Measurements from ENCODE around the gene ZNF785.
"Not testable (repeated sequence)": the region's sequence is repeated elsewhere in the genome, so short reads cannot be mapped to it uniquely, and the experiment has no call there.

ZNF785 gene

DNA sequence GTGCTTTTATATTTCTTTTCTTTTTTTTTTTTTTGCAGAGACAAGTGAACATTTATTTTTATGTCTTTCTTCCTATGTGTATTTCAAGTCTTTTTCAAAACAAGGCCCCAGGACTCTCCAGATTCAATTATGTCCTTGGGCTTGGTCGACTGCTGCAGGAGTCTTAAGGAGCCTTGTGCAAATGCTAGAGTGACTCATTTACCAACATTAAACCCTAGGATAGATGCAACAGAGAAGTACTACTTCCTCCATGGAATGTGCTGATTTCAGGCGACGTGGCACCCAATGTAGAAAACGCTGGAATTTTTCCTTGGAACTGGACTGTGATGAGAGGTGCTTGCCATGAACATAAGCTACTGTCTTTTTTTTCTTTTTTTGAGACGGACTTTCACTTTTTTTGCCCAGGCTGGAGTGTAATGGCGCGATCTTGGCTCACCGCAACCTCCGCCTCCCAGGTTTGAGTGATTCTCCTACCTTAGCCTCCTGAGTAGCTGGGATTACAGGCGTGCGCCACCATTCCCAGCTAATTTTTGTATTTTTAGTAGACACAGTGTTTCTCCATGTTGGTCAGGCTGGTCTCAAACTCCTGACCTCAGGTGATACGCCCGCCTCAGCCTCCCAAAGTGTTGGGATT lies 49.0 kb downstream of the ZNF785 start:
- not testable (repeated sequence) for DNase-seq

DNA sequence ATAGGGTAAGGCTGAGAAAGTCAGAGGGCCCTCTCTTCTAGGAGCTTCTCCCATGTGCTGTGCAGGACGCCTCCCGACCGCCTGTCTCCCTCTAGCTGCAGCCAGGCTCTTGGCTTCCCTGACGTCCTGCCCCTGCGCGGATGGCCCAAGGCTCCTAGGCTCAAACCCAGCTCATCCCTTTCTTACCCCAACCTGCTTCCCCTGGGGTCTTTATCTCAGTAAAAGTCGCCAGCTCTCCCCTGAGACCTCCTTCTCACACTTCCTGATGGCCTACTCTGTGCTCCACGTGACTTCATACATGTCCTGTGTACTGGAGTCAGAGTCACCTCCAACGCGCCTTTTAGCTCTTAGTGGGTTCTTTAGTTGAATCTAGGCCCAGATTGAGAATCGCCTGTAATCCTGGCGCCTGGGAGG lies 49.7 kb downstream of the ZNF785 start:
- DNase-seq: peak; percentile 83

DNA sequence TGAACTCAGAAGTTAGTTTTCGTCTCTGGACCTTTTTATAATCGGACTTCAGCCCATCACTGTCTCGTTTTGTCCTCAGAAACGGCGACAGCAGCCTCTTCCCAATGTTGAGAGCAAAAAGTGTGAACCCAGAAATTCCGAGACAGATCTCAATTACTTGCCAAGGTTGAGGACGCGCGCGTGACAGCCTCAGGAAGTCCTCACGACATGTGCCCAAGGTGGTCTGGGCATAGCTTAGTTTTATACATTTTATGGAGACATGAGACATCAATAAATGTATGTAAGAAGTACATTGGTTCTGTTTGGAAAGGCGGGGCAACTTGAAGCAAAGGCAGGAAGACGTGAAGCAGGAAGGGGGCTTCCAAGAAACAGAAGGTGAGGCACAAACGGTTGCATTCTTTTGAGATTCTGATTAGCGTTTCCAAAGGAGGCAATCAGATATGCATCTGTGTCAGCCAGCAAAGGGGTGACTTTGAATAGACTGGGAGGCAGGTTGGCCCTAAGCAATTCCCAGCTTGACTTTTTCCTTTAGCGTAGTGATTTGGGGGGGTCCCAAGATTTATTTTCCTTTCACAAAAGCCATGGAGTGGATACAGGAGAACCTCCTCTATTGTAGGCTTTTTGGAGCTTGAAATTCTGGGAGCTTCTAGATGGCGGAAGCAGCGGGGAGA lies 50.3 kb downstream of the ZNF785 start:
- peak; percentile 41 for DNase-seq

DNA sequence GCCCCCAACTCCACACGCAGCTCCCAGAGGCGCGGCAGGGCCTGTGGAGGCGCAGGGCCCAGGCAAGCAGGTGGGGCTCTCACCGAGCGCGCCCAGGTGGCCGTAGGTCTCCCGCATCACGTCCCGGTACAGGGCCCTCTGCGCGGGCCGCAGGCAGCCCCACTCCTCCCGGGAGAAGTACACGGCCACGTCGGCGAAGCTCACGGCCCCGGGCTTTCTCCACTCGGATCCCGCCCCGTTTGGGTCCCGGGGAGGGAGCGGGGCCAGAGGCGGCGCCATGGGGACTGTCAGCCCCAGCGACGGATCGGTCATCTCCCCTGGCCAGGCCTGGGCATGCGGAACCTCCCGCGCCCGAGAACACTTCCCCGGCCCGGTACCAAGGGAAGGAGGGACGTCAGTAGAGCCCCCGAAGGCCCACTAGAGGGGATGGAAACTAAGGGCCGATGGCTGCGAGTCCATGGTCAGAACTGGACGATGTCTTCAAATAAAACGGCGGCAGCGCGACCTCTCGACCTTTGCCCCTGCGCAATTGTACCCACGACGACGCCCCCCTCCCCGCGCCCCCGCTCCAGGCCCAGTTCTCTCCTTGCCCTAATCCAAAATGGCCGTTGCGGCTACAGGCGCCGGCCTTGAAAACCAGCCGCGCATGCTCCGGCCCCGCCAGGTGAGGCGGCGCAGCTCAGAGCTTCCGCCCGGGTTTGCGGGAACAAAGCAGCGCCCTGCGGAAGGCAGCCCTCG lies 51.0 kb downstream of the ZNF785 start, which contains the start of gene ZNF747:
ZNF747 (minus strand) TSS at position 491 of the 738 bp plus-strand sequence; CDS start at position 312, 179 bp downstream.
- DNase-seq: peak; percentile 89

DNA sequence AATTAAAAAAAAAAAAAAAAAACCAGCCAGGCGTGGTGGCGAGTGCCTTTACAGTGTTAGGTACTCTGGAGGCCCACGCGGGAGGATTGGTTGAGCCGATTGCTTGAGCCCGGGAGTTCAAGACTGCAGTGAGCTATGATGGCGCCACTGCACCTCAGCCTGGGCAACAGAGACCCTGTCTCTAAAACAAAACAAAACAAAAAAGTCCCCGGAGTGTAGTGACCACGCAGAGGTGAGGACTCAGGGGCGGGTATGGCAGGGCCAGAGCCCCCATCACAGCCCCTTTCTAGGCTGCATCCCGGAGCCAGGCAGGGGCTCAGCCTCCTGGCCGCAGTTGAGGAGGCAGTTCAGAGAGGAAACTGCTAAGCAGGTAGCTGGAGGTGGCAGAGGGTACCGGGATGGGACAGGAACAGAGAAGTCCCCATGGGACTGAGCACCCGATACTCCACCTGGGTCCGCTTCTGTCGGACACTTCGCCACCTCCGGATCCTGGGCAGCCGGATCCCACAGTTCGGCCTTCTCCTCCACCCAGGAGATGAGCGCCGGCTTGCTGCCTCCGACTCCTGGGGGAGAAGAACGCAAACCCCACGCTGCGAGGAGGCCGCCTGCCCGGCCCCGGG lies 51.6 kb downstream of the ZNF785 start:
- peak; percentile 21 for DNase-seq

DNA sequence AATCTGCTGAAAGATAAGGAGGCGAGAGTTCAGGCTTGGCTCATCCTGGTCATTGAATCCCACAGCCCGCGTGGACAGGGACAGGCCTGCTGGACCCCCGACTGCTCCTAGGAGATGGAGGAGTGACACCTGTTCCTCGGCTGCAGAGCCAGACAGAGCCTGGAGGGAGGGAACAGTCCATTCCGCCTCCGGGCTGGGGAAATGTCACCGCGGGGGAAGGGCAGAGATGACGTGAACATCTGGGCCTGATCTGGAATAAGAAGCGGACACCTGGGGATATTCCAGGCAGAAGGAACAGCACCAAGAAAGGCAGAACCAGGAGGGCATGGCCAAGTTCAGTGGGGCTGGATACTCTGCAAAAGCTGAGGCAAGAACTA lies 52.4 kb downstream of the ZNF785 start:
- DNase-seq: peak; percentile 46

DNA sequence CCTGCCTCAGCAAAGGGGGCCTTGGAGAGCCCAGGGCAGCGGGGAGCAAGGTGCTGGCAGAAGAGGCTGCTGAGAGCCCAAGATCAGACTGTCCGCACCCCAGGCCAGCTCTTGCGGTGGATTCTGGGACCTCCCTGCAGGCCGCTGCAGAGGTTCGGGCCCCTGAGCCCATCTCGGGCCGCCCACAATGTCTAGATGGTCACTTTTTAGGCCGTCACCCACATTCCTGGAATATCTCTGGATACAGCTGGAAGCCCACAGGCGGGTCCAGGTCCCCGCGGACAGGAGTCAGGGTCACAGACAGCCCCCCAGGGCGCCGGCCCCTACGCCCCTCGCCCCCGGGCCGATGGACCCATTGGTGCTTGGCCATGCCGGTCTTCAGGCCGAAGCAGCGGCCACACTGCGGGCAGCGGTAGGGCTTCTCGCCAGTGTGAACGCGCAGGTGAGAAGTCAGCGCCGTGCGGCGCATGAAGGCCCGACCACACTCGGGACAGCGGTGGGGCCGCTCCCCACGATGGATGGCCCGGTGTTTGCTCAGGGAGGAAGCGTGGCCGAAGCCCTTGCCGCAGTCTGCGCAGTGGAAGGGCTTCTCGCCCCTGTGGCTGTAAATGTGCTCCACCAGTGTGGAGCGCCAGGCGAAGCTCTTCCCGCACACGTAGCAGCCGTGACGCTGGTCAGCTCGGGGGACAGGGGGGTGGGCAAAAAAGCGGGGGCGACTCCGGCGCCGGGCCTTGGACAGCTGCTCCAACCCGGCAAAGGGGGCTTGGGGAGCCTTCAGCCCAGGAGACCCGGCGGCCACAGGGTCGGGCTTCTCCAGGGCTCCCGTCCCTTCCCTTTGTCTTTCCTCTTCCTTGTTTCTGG lies 53.0 kb downstream of the ZNF785 start:
- no peak for DNase-seq
